Amniotic stem cell (primary cell): Measurements from ENCODE around the gene IQGAP2.
"Not testable (repeated sequence)": the region's sequence is repeated elsewhere in the genome, so short reads cannot be mapped to it uniquely, and the experiment has no call there.

Experiments
- DNase-seq: peaks from one replicate; lab custom pipeline; 2025; lab: John Stamatoyannopoulos, UW

Gene IQGAP2

GRCh38 chr5:76657683-76658311 lies 254.7 kb downstream of the IQGAP2 start:
- no peak for DNase-seq

DNA sequence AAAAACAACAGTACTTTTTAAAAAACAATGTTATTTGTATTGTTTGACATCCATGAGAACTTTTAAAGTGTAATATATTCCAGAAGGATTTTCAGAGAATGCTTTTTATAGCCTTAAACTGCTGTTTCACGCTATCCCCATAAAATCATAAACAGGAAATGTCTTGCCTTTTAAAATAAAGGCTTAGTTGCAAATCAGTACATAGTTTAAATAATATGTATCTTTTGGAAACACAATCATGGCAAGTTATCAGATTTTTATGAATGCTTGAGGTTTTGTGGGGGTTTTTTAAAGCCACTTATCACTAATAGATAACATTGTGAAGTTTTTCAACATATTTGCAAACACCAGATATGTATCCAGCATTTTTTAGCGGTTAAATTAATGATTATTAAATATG lies 257.3 kb downstream of the IQGAP2 start:
- no peak for DNase-seq

GRCh38 chr5:76662521-76662920 lies 259.4 kb downstream of the IQGAP2 start:
- DNase-seq: no peak

DNA sequence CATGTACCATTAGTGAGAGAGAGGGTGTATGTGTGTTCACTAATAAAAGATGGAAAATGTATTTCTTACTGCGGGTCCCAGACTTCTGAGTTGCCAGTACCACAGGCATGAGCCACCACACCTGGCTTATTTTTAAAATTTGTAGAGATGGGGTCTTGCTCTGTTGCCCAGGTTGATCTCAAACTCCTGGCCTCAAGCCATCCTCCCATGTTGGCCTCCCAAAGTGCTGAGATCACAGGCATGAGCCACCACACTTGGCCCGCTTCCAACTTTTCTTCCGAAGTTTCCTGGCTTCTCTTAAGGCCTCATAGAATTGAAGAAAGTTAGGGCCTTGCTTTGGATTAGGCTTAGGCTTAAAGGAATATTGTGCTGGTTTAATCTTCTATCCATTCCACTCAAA lies 260.5 kb downstream of the IQGAP2 start:
- no peak for DNase-seq

GRCh38 chr5:76664079-76664478 lies 261.0 kb downstream of the IQGAP2 start:
- no peak for DNase-seq

GRCh38 chr5:76667495-76667894 lies 264.4 kb downstream of the IQGAP2 start:
- DNase-seq: no peak

DNA sequence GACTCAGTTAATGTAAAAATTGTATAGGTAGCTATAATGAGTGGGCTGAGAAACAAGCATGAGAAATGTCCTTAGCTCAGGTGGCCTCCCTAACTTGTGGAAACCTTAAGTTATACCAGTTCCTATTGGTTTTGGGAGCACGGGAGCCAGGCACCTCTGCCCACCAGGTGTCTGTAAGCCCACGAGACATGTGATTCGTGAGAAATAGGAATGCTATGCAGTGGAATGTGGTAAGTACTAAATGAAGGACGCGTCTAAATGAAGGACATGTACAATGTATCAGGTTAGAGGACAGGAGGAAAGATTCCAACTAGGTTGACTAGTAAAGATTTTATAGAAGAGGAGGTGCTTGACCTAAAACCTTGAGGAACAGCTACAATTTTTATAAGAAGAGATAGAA lies 266.2 kb downstream of the IQGAP2 start:
- DNase-seq: no peak

DNA sequence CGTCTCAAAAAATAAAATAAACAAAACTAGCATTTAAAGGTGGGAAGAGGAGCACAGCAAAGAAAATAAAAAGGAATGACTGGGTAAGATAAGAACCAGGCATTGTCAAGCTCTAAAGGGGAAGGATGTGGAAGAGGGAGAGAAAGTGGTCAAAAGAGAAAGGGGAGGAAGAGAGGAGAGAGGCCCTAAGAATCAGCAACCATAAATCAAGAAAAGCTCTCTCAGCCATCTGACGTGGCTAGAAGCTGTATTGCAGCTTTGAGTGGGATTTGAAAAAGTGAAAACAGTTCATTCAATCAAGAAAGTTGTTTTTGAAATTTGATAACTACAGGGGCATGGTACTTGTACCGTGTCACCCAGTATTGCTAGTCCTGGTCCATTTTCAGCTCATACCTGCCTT lies 267.4 kb downstream of the IQGAP2 start:
- no peak for DNase-seq

DNA sequence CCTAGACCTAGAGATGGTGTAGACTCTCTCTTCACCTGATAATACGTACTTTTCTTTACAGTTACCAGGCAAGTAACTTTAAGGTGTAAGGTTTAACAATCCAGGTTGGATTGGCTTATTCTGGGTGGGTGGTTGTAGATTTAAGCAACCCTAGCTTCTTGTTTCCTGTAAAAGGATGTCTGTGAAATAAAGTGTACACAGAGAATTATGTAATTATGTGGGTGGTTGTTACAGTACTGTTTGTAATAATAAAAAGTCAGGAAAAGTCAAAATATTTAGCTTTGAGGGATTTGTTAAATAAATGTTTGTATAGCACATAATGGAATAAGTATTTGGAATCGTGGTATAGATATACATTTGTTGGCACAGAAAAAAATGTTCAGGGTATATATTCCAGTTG lies 269.2 kb downstream of the IQGAP2 start:
- DNase-seq: no peak

DNA sequence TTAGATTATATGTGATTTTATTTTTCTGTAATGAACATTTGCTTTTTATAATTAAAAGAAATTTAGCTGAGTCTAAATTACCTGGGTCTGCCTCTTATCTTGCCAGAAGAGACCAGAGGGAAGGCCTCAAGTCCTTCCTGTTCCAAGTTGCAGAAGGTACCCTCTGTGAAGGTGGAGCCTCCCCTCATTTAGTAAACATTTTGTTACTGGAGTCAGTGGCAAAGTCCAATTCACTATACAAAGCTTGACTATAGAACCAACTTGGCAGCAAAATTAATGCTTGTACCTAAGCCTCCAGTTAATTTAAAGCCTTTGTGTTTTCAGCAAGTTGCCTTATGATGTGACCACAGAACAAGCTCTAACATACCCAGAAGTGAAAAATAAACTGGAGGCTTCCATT lies 270.0 kb downstream of the IQGAP2 start:
- no peak for DNase-seq

GRCh38 chr5:76674330-76675066 lies 271.4 kb downstream of the IQGAP2 start:
- no peak for DNase-seq

- no peak for DNase-seq
These were observed 272.3 kb downstream of the IQGAP2 start for GRCh38 chr5:76675364-76675763.

GRCh38 chr5:76677849-76678472 lies 274.9 kb downstream of the IQGAP2 start:
- no peak for DNase-seq

DNA sequence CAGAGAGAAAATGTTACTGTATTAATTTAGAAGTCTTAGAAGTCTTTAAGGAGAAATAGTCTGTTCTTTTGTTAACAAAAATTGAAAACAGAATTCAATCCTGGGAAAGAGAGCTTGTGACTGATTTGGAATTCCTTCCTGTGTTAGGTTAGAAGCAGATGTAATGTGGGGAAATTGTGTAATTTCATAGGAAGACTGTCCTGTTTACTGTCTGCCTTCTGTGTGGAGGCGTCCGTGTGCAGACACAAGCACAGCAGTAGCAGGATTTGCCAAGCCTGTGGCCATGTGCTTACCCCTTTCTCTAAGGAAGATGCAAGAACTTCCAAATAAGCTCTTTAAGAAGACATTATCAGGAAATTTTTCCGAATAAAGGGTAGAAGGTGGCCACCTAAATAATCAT lies 276.1 kb downstream of the IQGAP2 start:
- no peak for DNase-seq

DNA sequence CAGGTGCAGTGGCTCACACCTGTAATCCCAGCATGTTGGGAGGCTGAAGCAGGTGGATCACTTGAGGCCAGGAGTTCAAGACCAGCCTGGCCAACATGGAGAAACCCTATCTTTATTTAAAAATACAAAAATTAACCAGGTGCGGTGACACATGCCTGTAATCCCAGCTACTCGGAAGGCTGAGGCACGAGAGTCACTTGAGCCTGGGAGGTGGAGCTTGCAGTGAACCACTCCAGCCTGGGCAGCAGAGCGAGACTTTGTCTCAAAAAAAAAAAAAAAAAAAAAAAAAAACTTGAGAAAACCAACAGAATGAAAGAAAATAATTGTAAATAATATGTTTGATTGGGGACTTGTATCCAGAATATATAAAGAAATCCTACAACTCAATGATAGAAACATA lies 277.7 kb downstream of the IQGAP2 start:
- not testable (repeated sequence) for DNase-seq

DNA sequence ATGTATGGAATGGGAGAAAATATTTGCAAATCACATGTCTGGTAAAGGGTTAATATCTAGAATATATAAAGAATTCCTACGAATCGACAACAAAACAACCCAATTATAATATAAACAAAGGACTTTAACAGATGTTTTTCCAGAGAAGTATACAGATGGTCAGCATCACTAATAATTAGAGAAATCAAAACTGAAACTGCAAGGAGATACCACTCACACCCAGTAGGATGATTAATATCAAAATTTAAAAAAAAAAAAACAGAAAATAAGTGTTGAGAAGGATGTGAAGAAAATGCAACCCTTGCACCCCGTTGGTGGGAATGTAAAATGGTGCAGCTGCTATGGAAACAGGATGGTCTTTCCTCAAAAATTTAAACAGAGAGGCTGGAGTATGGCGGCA lies 278.2 kb downstream of the IQGAP2 start:
- DNase-seq: no peak

DNA sequence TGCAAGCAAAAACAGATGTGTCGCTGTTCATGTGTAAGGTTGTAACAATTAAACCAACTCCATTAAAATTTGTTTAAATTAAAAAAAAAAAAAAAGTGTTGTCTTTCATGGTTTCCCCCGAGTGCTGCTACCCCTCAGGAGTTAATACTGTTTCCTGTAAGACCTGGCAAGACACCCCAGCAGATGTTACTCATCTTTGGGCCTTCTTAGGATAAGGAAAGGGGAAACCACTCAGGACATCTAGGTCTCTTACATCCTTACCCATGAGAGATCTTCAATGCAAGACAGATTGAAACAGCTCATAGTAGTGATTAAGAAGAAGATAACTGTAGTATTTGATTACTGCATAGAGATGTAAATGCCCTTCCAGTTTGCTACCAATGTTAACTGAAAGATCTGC lies 279.3 kb downstream of the IQGAP2 start:
- no peak for DNase-seq

DNA sequence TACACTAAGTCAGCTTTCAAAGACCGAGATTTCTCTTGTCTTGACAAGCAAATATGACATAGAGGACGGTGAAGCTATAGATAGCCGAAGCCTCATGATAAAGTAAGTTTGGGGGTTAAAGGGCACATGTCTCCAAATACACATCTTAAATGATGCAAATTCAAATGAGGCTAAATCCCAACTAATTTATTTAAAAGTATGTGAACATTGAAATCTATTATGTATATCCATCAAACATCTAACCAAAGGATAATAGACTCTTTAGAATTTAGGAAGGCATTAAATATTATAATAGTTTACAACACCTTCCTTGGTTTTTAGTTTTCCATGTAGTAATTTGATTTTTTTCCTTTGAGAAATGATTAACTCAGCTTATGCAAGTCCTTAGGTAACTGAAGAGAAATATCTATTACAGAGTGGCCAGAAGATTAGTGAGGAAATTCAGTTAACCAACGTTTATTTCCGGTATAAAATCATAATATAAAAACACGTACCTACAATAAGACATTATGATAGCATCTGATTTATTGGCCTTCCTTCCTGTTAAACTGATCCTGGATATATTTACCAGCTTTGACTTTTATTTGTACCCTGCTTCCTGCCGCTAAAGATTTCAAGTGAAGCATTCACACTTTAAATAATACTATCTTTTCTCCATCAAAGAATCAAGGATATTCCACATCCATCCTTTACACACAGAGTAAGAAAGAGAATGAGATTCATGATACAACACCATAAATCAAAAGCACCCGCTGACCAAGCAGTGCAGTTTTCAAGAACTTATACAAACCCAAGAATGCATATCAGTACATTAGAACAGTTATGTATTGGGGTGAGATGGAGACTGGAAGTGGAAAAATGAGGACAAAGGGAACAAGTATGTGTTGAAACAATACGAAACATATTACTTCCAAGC lies 281.0 kb downstream of the IQGAP2 start:
- no peak for DNase-seq

GRCh38 chr5:76684756-76685519 lies 281.9 kb downstream of the IQGAP2 start:
- no peak for DNase-seq

DNA sequence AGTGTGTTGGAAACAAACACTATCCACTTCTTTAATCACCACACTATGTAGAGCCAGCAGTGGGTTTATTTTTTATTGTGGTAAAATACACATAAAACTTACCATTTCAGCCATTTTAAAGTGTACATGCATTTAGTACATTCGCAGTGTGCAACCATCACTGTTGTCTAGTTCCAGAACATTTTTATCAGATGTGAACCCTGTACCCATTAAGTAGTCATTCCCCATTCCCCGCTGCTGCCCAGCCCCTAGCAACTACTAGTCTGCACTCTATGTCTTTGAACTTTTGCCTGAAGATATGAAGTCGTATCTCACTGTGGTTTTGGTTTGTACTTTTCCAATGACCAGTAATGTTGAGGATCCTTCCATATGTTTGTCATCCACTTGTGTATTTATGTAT lies 282.6 kb downstream of the IQGAP2 start:
- DNase-seq: no peak

DNA sequence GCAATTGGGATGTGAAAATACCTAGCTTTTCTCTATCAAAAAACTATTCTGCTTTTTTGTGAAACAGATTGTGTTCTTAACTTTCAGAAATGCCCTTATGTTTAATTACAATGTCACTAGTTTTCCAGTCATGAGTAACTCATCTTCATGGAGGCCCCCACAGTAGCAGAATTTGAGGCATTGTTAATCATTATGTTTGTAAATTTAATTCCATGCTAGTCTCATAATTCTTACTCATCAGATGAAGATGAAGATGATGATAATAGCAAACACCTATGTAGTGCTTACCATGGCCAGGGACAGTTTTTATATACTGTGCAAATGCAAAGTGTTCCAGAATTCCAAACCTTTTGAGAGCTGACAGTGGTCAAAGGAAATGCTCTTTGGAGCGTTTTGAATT lies 285.1 kb downstream of the IQGAP2 start:
- DNase-seq: no peak

DNA sequence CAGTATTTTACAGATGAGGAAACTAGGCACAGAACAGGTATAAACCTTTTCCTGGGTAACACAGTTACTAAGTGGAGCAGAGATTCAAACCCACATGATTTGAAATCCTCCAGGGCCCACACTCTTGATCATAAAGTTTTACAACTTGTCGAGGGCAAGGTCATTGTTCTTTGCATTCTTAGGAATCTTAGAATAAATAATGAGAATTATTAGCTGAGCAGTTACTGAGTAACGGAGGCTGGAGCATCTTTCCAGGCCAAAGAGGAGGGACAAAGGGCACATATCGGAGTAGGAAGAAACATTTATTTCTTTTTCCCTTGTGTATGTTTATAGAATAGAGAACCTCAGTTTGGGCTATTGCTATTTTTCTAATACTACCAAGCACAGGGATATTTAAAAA lies 285.8 kb downstream of the IQGAP2 start:
- DNase-seq: no peak
